Gastroesophageal sphincter (tissue), 3 donors: Measurements from ENCODE around the gene CCDC177.

Experiments used
- CTCF ChIP-seq, 4 experiments: fragments of 200-600 bp in 2 of 4; fragments of 450-650 bp in 2 of 4; sonication (generic) in 1 of 4; IDR thresholded peaks; one replicate each; pipeline ENCODE4 v1.5.1; 2017 to 2019; ENCODE audit warnings: antibody characterized with exemption in 4 of 4, mild to moderate bottlenecking in 2 of 4, moderate library complexity in 2 of 4
- EP300 ChIP-seq: sonication (generic); formaldehyde crosslinking; IDR thresholded peaks from one replicate; pipeline ENCODE4 v1.6.1; 2017; ENCODE audit warnings: antibody characterized with exemption, mild to moderate bottlenecking
- POLR2A ChIP-seq, 2 donors: fragments of 450-650 bp; IDR thresholded peaks; one replicate each; pipeline ENCODE4 v1.6.1; 2017; ENCODE audit warnings: antibody characterized with exemption in 2 of 2, mild to moderate bottlenecking in 2 of 2, moderate library complexity in 1 of 2
- POLR2AphosphoS5 ChIP-seq: sonication (generic); formaldehyde crosslinking; IDR thresholded peaks from one replicate; pipeline ENCODE4 v1.6.1; 2017; ENCODE audit warnings: antibody characterized with exemption

GRCh38 chr14:69617796-69618195 is 43.1 kb upstream of the CCDC177 start:
- TF ChIP-seq POLR2A (IDR thresholded peaks at IDR 0.05) (no peak), CTCF (IDR thresholded peaks at IDR 0.05) (no peak), EP300 (no peak), POLR2AphosphoS5 (no peak)
